Muscle layer of duodenum (tissue), 2 donors: ENCODE data around the gene PKP4.
A peak's percentile ranks its signal among the peaks of the same experiment; 100 is the strongest.
"Not testable (repeated sequence)": the region's sequence is repeated elsewhere in the genome, so short reads cannot be mapped to it uniquely, and the experiment has no call there.

Experiments
- H3K27ac ChIP-seq: one replicate; pipeline ENCODE4 v1.7.0; 2013; ENCODE audit warnings: mild to moderate bottlenecking, low read length
- H3K27me3 ChIP-seq: one replicate; pipeline ENCODE4 v1.7.0; 2013; ENCODE audit warnings: low read depth, mild to moderate bottlenecking, control low read depth, low read length
- H3K36me3 ChIP-seq, 2 donors: one replicate each; pipeline ENCODE4 v1.7.0; 2013; ENCODE audit warnings: low read length in 2 of 2, control low read depth in 1 of 2, mild to moderate bottlenecking in 1 of 2; ENCODE audit not compliant: insufficient read depth in 2 of 2, control insufficient read depth in 1 of 2
- H3K4me1 ChIP-seq, 2 donors: one replicate each; pipeline ENCODE4 v1.7.0; 2013; ENCODE audit warnings: low read length in 2 of 2, mild to moderate bottlenecking in 2 of 2, control low read depth in 1 of 2, moderate library complexity in 1 of 2; ENCODE audit not compliant: insufficient read depth in 2 of 2, control insufficient read depth in 1 of 2
- H3K4me3 ChIP-seq, 2 donors: one replicate each; pipeline ENCODE4 v1.7.0; 2013; ENCODE audit warnings: low read length in 2 of 2, low read depth in 1 of 2, mild to moderate bottlenecking in 1 of 2
- H3K9me3 ChIP-seq, 2 donors: one replicate each; pipeline ENCODE4 v1.7.0; 2013; ENCODE audit warnings: low read length in 2 of 2, control low read depth in 1 of 2, mild to moderate bottlenecking in 1 of 2; ENCODE audit not compliant: control insufficient read depth in 1 of 2
- donor health status: healthy.

PKP4 gene

DNA sequence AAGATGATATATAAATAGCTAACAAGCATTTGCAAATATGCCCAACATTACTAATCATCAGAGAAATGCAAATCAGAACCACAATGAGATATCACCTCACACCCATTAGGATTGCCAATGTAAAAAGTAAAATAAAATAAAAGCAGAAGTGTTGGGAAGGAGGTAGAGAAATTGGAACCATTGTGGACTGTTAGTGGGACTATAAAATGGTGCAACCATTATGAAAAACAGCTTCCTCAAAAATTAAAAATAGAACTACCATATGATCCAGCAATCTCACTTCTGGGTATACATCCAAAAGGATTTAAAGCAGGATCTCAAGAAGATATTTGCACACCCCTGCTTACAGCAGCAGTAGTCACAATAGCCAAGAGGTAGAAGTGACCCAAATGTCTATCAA is 238.6 kb downstream of the PKP4 start:
- no peaks in the 10 kb centered on the region for H3K4me1 ChIP-seq
- H3K27ac ChIP-seq, result no peak overlapping the region
- H3K27me3 ChIP-seq, result no peaks in the 10 kb centered on the region
- H3K4me3 ChIP-seq, result no peak overlapping the region
- H3K9me3 ChIP-seq, result peaks cover 7 to 16% of the 10 kb centered on the region in 2 donors
- no peaks in the 10 kb centered on the region for H3K36me3 ChIP-seq

DNA sequence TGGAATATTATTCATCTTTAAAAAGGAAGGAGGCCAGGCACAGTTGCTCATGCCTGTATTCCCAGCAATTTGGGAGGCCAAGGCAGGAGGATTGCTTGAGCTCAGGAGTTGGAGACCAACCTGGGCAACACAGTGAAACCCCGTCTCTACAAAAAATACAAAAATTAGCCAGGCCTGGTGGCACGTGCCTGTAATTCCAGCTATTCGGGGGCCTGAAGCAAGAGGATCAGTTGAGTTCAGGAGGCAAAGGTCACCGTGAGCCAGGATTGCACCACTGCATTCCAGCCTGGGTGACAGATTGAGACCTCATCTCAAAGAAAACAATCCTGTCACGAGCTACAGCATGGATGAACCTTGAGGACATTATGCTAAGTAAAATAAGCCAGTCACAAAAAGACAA is 239.0 kb downstream of the PKP4 start:
- H3K4me3 ChIP-seq, H3K4me1 ChIP-seq: not testable (repeated sequence)

DNA sequence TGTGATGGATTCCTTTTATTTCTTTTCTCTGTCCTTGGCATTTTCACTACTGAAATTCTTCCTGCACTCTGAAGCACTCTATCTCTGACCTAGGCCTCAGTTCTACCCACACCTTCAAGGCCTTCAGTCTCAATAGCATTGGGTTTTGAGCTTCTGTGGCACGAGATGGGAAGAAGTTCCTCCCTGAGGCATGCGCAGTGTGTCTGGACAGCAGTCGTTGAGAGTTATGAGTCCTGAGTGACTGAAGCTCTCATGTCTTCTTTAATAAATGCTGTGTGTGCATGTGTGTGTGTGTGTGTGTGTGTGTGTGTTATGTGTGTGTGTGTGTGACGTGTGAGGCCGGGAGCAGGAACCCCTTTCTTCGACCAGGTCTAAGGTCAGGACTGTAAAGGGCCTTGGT is 242.6 kb downstream of the PKP4 start:
- Histone ChIP-seq H3K27me3 (no peaks in the 10 kb centered on the region), H3K9me3 (peaks cover 7 to 16% of the 10 kb centered on the region in 2 donors), H3K27ac (no peak overlapping the region), H3K4me3 (no peak overlapping the region), H3K4me1 (no peaks in the 10 kb centered on the region), H3K36me3 (no peaks in the 10 kb centered on the region)

More for the DNA sequence above, 239.0 kb downstream of the PKP4 start:
- H3K27ac ChIP-seq, H3K27me3 ChIP-seq, H3K36me3 ChIP-seq: not testable (repeated sequence)
- H3K9me3 ChIP-seq, result peaks cover 7 to 16% of the 10 kb centered on the region in 2 donors

DNA sequence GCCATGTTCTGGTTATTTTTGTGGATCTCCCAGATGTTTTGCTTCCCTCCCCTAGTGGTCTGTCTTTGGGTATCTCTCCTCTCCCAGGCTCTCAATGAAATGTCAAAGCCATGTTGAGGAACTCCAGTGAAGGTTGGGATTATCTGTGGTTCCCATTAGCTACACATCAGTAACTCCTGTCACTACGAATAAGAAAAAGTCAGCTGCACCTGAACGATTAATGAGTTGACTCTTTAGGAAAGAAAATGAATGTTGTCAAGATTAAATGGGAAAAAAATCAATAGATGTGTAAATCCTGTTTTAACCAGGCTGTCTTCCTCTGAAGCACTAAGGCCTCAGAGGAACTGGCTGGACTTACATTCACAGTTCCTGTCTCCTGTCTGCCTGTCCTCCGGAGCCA is 244.3 kb downstream of the PKP4 start:
- H3K9me3 ChIP-seq, result peaks cover 7 to 15% of the 10 kb centered on the region in 2 donors
- H3K27ac ChIP-seq, result no peak overlapping the region
- H3K4me3 ChIP-seq, result no peak overlapping the region
- H3K36me3 ChIP-seq, result no peaks in the 10 kb centered on the region
- H3K27me3 ChIP-seq, result no peaks in the 10 kb centered on the region
- H3K4me1 ChIP-seq, result no peaks in the 10 kb centered on the region

DNA sequence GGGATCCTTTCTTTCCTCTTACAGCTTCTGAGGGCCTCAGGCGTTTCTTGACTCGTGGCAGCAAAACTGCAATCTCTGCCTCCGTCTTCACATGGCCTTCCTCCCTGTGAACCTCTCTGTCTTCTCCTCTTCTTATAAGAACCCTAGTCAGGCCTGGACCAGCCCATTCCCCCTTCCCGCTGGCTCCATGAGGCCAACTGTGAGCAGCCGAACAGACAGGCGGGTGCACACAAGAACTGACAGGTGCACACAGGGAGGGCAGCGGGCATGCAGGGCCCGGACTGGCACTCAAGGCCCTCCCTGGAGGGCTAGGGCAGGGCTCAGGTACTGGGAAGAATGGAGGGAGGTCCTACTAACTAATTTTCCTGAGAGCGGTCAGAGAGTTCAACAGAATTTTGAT is 246.0 kb downstream of the PKP4 start:
- Histone ChIP-seq H3K27ac (no peak overlapping the region), H3K27me3 (no peaks in the 10 kb centered on the region), H3K4me3 (no peak overlapping the region), H3K4me1 (no peaks in the 10 kb centered on the region), H3K36me3 (no peaks in the 10 kb centered on the region), H3K9me3 (peaks cover 0 to 6% of the 10 kb centered on the region in 2 donors)

DNA sequence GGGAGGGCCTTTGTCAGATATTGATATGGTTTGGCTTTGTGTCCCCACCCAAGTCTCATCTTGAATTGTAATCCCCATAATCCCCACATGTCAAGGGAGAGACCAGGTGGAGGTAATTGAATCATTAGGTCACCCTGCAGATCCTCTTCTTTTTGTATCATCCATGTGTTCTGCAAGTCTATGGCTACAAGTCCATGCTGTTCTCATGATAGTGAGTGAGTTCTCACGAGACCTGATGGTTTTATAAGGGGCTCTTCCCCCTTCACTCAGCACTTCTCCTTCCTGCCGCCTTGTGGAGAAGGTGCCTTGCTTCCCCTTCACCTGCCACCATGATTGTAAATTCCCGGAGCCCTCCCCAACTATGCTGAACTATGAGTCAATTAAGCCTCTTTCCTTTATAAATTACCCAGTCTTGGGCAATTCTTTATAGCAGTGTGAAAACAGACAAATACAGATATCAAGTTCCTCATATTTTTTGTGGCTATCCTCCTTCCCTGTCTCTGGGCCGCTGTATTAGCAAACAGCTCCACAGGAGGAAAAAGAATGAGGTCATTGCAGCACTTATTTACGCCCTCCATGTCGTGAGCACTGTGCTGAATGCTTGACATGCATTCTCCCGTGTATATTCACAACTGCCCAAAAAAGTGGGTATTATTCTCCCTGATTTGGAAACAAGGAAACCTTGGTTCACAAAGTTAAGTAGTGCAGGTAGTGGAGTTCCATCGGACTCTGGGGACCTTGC is 248.1 kb downstream of the PKP4 start:
- not testable (repeated sequence) for H3K27ac ChIP-seq, H3K36me3 ChIP-seq, H3K4me3 ChIP-seq, H3K9me3 ChIP-seq, H3K27me3 ChIP-seq, H3K4me1 ChIP-seq

DNA sequence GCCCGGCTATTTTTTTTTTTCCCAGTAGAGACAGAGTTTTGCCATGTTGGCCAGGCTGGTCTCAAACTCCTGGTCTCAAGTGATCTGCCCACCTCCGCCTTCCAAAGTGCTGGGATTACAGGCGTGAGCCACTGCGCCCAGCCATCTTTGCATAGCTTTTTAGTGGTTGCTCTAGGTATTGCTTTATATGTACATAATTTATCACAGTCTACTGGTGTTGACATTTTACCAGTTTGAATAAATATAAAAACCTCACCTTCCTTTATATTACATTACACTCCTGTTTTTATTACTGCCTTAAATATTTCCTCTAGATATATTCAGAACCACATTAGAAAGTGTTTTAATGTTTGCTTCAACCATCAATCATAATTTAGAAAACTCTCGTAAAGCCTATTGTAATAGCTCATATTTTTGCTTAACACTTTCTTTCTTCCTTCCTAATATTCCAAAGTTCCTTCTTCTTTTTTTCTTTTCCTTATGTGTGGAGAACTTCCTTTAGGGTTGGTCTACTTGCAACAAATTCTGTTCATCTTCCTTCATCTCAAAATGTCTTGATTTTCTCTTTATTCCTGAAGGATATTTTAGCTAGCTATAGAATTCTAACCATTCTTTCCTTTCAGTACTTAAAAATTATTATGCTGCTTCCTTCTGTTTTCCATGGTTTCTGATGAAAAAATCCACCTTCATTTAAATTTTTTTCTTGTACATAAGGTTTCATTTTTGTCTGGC is 256.2 kb downstream of the PKP4 start:
- H3K36me3 ChIP-seq, result no peaks in the 10 kb centered on the region
- H3K9me3 ChIP-seq, result peaks cover 0 to 6% of the 10 kb centered on the region in 2 donors
- no peak overlapping the region for H3K27ac ChIP-seq
- no peak overlapping the region for H3K4me3 ChIP-seq
- no peaks in the 10 kb centered on the region for H3K27me3 ChIP-seq
- no peaks in the 10 kb centered on the region for H3K4me1 ChIP-seq

DNA sequence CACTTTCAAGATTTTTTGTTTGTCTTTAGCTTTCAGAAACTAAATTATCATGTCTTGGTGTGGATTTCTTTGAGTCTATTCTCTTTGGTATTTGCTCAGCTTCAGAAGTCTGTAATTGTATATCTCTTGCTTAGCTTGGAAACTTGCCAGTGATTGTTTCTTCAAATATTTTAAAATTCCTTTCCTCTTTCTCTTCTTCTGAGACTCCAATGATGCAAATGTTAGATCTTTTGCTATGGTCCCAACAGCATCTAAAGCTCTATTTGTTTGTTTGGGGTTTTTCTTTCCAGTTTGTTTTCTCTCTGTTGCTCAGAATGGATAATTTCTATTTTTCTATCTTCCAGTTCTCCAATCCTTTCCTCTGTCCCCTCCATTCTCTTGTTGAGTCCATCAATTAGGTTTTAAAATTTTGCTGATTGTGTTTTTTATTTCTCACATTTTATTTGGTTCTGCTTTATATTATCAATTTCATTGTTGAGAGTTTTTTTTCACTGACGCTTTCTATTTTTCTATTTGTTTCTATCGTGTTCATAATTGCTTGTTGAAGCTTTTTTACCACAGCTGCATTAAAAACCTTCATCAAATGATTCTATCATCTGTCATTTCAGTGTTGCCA is 256.9 kb downstream of the PKP4 start:
- no peaks in the 10 kb centered on the region for H3K36me3 ChIP-seq
- H3K9me3 ChIP-seq, result peaks cover 0 to 6% of the 10 kb centered on the region in 2 donors
- no peaks in the 10 kb centered on the region for H3K4me1 ChIP-seq
- no peak overlapping the region for H3K4me3 ChIP-seq
- H3K27ac ChIP-seq, result no peak overlapping the region
- no peaks in the 10 kb centered on the region for H3K27me3 ChIP-seq

DNA sequence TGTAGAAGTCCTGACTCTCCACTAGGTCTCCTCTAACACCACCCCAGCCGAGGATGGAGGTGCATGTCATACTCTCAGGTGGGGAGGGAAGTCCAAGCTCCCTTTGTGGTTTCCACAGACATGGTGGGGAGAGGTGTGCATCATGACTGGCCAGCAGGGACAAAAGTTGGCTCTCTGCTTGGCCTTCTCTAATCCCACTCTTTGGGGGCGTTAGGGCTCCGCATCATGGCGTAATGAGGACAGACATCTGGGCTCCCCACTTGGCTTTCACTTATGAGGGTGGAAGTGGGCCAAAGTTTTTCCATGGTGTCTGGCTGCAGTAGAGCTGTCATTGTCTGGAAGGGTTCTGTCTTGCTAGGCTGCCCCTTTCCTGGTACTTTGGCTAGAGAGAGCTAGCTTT is 257.7 kb downstream of the PKP4 start:
- Histone ChIP-seq H3K27ac (no peak overlapping the region), H3K4me1 (no peaks in the 10 kb centered on the region), H3K36me3 (no peaks in the 10 kb centered on the region), H3K9me3 (peaks cover 0 to 5% of the 10 kb centered on the region in 2 donors), H3K4me3 (no peak overlapping the region), H3K27me3 (no peaks in the 10 kb centered on the region)

DNA sequence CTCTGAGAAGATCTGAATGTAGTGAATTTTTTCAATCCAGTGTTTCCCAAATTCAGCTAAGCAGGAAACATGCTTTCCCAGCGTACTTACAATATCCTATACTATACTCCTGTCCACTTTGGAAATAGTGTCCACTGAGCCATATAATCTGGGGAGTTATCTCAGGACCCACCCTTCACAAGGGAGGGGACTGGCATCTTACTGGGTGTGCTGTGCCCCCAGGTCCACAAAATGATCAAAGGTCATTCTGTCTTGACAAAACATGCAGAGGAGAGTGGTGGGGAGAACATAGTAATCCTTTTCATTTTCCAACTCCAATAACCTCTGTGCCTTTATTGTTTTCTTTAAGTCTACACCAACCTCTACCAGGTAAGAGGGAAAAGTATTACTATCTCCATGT is 258.6 kb downstream of the PKP4 start:
- H3K4me1 ChIP-seq, result no peaks in the 10 kb centered on the region
- H3K27ac ChIP-seq, result peak overlapping the region; percentile 43

DNA sequence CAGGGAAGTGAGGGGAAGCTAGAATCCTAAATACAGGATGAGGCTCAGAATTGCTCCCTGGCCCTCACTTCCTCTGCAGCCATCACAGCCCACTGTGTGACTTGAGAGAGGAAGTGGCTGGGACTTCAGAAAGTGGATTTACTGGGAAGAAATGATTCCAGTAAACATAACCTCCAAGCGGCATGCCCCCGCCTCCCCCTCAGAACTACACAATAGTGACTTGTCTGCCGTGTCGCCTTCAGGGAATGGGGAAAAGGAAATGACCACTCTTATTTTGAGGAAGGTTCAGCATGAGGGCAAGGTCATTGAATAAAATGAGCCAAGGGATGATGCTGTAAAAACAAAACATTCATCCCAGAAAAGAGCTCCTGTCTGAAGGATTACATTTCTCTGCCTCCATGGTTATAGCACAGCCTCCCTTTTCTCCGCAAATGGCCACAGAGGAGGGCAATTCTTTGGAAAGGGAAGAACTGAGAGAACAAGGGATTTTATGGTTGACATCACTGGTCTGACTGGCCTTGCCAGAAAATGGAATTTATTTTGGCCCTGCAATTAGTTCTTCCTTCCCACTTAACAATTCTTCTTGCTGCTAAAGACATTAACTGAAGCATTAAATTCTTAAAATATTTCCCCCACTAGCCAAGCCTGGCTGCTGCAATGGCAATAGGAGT is 259.5 kb downstream of the PKP4 start:
- H3K36me3 ChIP-seq, result no peaks in the 10 kb centered on the region
- peaks cover 0 to 3% of the 10 kb centered on the region in 2 donors for H3K9me3 ChIP-seq
- no peak overlapping the region for H3K4me3 ChIP-seq
- no peaks in the 10 kb centered on the region for H3K4me1 ChIP-seq
- H3K27me3 ChIP-seq, result no peaks in the 10 kb centered on the region
- H3K27ac ChIP-seq, result no peak overlapping the region

More for the DNA sequence above, 258.6 kb downstream of the PKP4 start:
- H3K36me3 ChIP-seq, result no peaks in the 10 kb centered on the region
- peaks cover 0 to 3% of the 10 kb centered on the region in 2 donors for H3K9me3 ChIP-seq
- H3K27me3 ChIP-seq, result no peaks in the 10 kb centered on the region
- H3K4me3 ChIP-seq, result no peak overlapping the region
